Thoracic aorta (tissue), 2 donors: ENCODE results near the gene CYP24A1. TPM values are rescaled to one million over a fixed set of nuclear protein-coding genes. Genes with fewer than 3 reads are reported as not detected.

Source experiments
- ATAC-seq: fragments of 150-250 bp; one replicate; pipeline ENCODE4 v1.8.0; 2017; ENCODE audit warnings: low read depth; ENCODE audit not compliant: insufficient number of reproducible peaks, low FRiP score
- DNase-seq: peaks from one replicate; pipeline ENCODE4 v3.0.0-alpha.2; 2020; ENCODE audit warnings: low spot score
- H3K27ac ChIP-seq, 2 donors: fragments of 200-600 bp; sonication (generic); 1 replicate in 1 of 2; 2 replicates in 1 of 2; pipeline ENCODE4 v1.5.1; 2016; ENCODE audit warnings: mild to moderate bottlenecking in 2 of 2, moderate library complexity in 2 of 2
- H3K27me3 ChIP-seq: fragments of 200-600 bp; sonication (generic); replicated peaks from 2 replicates; pipeline ENCODE4 v1.6.0; 2016; ENCODE audit warnings: mild to moderate bottlenecking; ENCODE audit not compliant: insufficient read depth
- H3K36me3 ChIP-seq: fragments of 200-600 bp; sonication (generic); one replicate; pipeline ENCODE4 v1.5.1; 2016
- H3K4me1 ChIP-seq, 2 donors: fragments of 200-600 bp; sonication (generic); 1 replicate in 1 of 2; 2 replicates in 1 of 2; pipeline versions ENCODE4 v1.5.1 to v1.6.0; 2016; ENCODE audit warnings: low read depth in 2 of 2, mild to moderate bottlenecking in 1 of 2; ENCODE audit not compliant: control insufficient read depth in 1 of 2
- H3K4me3 ChIP-seq: fragments of 200-600 bp; sonication (generic); 2 replicates; pipeline ENCODE4 v1.5.1; 2016; ENCODE audit warnings: mild to moderate bottlenecking
- H3K9me3 ChIP-seq: fragments of 200-600 bp; sonication (generic); 2 replicates; pipeline ENCODE4 v1.5.1; 2016
- CTCF ChIP-seq: fragments of 200-600 bp; sonication (generic); IDR thresholded peaks from one replicate; pipeline ENCODE4 v1.5.1; 2019; ENCODE audit warnings: antibody characterized with exemption
- total RNA-seq, 2 donors: library from RNA; depleted of rRNA; stranded (reverse); fragments of >200 nt; gene quantifications; one replicate each; pipeline versions ENCODE4 v1.1.0 to v1.2.3, GENCODE V29; 2016

CYP24A1 gene
- total RNA-seq, 2 donors from 2014 or later: not detected

- Histone ChIP-seq H3K4me3 (no peak overlapping the region), H3K27me3 (no peaks in the 10 kb centered on the region), H3K36me3 (no peaks in the 10 kb centered on the region), H3K27ac (no peak overlapping the region), H3K4me1 (no peaks in the 10 kb centered on the region), H3K9me3 (no peaks in the 10 kb centered on the region)
- no peak for ATAC-seq
- TF ChIP-seq CTCF: no peak
- no peak for DNase-seq
Observed at GRCh38 chr20:54190217-54190616, 16.4 kb upstream of the CYP24A1 start.

GRCh38 chr20:54189630-54190029 lies 15.8 kb upstream of the CYP24A1 start:
- Histone ChIP-seq H3K9me3 (no peaks in the 10 kb centered on the region), H3K4me1 (no peaks in the 10 kb centered on the region), H3K27ac (no peak overlapping the region), H3K27me3 (no peaks in the 10 kb centered on the region), H3K4me3 (no peak overlapping the region), H3K36me3 (no peaks in the 10 kb centered on the region)
- DNase-seq: no peak
- ATAC-seq: no peak
- TF ChIP-seq CTCF: no peak

GRCh38 chr20:54188132-54188849 lies 14.5 kb upstream of the CYP24A1 start:
- no peak for TF ChIP-seq CTCF
- H3K4me3 ChIP-seq: no peak overlapping the region
- H3K27me3 ChIP-seq: no peaks in the 10 kb centered on the region
- ATAC-seq (no peak), DNase-seq (no peak)
- H3K27ac ChIP-seq: no peak overlapping the region
- H3K36me3 ChIP-seq: no peaks in the 10 kb centered on the region
- H3K9me3 ChIP-seq: no peaks in the 10 kb centered on the region
- H3K4me1 ChIP-seq: no peaks in the 10 kb centered on the region

- Histone ChIP-seq H3K4me1 (no peaks in the 10 kb centered on the region), H3K4me3 (no peak overlapping the region), H3K27ac (no peak overlapping the region), H3K36me3 (no peaks in the 10 kb centered on the region), H3K27me3 (no peaks in the 10 kb centered on the region), H3K9me3 (no peaks in the 10 kb centered on the region)
- TF ChIP-seq CTCF: no peak
- no peak for ATAC-seq
- no peak for DNase-seq
Observed at GRCh38 chr20:54184904-54185626, 11.3 kb upstream of the CYP24A1 start.

GRCh38 chr20:54184071-54184470 lies 10.3 kb upstream of the CYP24A1 start:
- ATAC-seq: no peak
- no peaks in the 10 kb centered on the region for H3K27me3 ChIP-seq
- no peaks in the 10 kb centered on the region for H3K4me1 ChIP-seq
- TF ChIP-seq CTCF: no peak
- H3K4me3 ChIP-seq: no peak overlapping the region
- H3K36me3 ChIP-seq: no peaks in the 10 kb centered on the region
- H3K27ac ChIP-seq: no peak overlapping the region
- no peaks in the 10 kb centered on the region for H3K9me3 ChIP-seq
- DNase-seq: no peak
